ACC112 (cell line): ENCODE results near the gene NNT.
A peak's percentile ranks its signal among the peaks of the same experiment; 100 is the strongest.
"Not testable (repeated sequence)": the region's sequence is repeated elsewhere in the genome, so short reads cannot be mapped to it uniquely, and the experiment has no call there.

Experiments used
- H2AFZ ChIP-seq: fragments of 200-600 bp; sonication (generic); one replicate; pipeline ENCODE4 v1.6.0; 2017; ENCODE audit warnings: antibody characterized with exemption, low read length; ENCODE audit not compliant: unreplicated experiment
- H3K27ac ChIP-seq: fragments of 200-600 bp; sonication (generic); 2 replicates; pipeline ENCODE4 v1.5.1; 2014; ENCODE audit warnings: low read depth, mild to moderate bottlenecking, antibody characterized with exemption, low read length, moderate library complexity
- H3K27me3 ChIP-seq: fragments of 200-600 bp; sonication (generic); 2 replicates; pipeline ENCODE4 v1.6.1; 2014; ENCODE audit warnings: mild to moderate bottlenecking, antibody characterized with exemption, low read length, moderate library complexity, mixed read lengths; ENCODE audit not compliant: insufficient read depth
- H3K36me3 ChIP-seq: fragments of 200-600 bp; sonication (generic); 2 replicates; pipeline ENCODE4 v1.6.1; 2016; ENCODE audit warnings: mild to moderate bottlenecking, antibody characterized with exemption, low read length, moderate library complexity, mixed read lengths; ENCODE audit not compliant: insufficient read depth
- H3K4me1 ChIP-seq: fragments of 200-600 bp; sonication (generic); one replicate; pipeline ENCODE4 v1.6.1; 2016; ENCODE audit warnings: low read length, mixed read lengths; ENCODE audit not compliant: insufficient read depth, unreplicated experiment, control insufficient read depth
- H3K4me3 ChIP-seq: fragments of 200-600 bp; sonication (generic); 2 replicates; pipeline ENCODE4 v1.5.1; 2014; ENCODE audit warnings: mild to moderate bottlenecking, low read depth, low read length
- H3K79me2 ChIP-seq: fragments of 200-600 bp; sonication (generic); one replicate; pipeline ENCODE4 v1.6.0; 2016; ENCODE audit warnings: low read length; ENCODE audit not compliant: control insufficient read depth, unreplicated experiment, insufficient read depth

Gene NNT

DNA sequence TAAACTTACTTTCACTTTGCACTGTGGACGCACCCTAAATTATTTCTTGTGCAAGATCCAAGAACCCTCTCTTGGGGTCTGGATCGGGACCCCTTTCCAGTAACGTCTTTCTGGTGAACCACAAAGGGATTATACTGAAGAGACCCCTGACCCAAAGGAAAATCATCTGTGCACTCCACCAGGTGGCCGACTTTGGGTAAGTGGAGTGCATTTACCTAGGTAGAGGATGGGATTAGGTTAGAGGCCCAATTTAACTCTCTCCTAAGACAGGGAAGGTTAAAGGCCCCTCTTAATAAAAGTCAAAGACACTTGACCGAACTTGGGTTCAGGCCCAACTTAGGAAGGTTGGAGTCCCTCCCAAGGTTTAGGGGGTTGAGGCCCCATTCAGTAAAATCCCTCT, 37.9 kb upstream of the NNT start:
- Histone ChIP-seq H3K36me3 (no peaks in the 10 kb centered on the region), H3K4me3 (peak overlapping the region; percentile 55), H3K4me1 (peaks cover 26% of the 10 kb centered on the region), H3K27ac (no peak overlapping the region), H3K27me3 (no peaks in the 10 kb centered on the region), H2AFZ (peak overlapping the region; percentile 70), H3K79me2 (no peaks in the 10 kb centered on the region)

DNA sequence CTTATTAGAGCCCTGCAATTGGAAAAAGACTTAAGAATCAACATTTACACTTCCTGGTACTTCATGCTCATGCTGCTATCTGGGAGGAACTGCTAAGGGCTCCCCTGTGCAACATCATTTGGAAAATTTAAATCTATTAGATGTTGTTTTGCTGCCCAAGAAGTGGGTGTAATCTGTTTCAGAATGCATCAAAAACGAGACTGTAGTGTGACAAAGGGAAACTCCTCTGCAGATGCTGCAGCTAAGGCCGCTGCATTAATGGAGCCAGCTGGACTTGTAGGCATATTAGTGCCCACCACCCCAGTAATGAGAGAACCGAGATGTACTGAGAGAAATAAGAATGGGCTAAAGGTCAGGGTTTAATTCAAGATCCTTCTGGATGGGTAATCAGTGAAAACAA, 35.0 kb upstream of the NNT start:
- Histone ChIP-seq H3K36me3 (no peaks in the 10 kb centered on the region), H3K27ac (no peak overlapping the region), H3K4me1 (peaks cover 28% of the 10 kb centered on the region), H2AFZ (no peak overlapping the region), H3K27me3 (no peaks in the 10 kb centered on the region), H3K79me2 (no peaks in the 10 kb centered on the region), H3K4me3 (no peak overlapping the region)

DNA sequence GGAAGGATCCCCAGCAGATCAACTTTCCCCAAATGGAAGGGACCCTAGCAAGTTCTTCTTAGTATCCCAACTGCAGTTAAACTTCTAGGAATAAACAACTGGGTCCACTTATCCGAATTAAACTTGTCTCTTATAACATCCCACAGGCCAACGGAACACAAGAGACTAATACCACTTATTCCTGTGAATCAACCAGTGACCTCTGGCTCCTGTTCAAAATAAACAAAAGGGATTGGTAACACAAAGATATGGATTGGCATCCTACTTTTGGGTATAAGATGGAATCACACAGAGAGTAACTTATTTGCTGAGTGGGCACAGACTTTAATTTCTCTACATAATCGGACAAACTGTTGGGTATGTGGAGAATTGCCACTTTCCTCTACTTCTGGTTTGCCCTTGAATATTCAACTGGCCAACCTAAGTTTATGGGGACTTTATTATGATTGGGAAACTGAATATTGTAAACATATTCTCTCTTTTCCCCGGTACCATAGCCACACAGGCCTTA, 33.7 kb upstream of the NNT start:
- Histone ChIP-seq H3K36me3 (no peaks in the 10 kb centered on the region), H3K27me3 (no peaks in the 10 kb centered on the region), H3K4me1 (peaks cover 34% of the 10 kb centered on the region), H3K4me3 (no peak overlapping the region), H2AFZ (no peak overlapping the region), H3K79me2 (no peaks in the 10 kb centered on the region), H3K27ac (no peak overlapping the region)

DNA sequence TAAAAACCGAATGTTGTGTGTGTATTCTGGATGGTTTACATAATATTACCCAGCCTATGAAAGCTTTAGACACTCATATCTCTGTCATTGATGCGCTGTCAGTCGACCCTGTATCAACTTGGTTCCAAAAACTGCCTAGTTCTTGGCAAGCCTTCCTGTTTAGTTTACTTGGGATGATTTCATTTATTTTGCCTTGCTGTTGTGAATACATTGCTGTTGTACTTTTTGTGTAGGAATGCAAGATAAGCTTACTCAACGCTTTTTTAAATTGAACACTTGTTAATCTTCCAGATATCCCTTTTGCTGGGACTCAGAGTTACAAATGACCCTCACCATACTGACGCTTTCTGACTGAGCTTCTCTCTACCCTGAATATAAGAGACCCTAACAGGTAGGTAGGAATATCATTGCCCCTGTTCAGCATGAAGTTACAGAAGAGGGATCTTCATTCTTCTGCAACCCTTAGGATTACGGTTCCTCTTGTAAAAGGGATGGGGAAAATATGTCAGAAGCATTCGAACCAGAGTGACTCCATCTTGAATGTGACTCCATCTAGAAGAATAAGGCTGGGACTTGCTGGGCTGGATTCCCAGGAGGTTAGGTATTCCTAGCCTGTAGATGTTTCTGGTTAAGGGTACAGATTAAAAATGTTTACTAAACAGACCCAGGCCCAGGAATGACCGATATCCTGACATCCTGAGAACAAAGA, 32.4 kb upstream of the NNT start:
- Histone ChIP-seq H3K79me2 (no peaks in the 10 kb centered on the region), H3K27me3 (no peaks in the 10 kb centered on the region), H3K4me3 (peak overlapping the region; percentile 70), H3K27ac (no peak overlapping the region), H2AFZ (peak overlapping the region; percentile 57), H3K36me3 (no peaks in the 10 kb centered on the region), H3K4me1 (peaks cover 34% of the 10 kb centered on the region)

DNA sequence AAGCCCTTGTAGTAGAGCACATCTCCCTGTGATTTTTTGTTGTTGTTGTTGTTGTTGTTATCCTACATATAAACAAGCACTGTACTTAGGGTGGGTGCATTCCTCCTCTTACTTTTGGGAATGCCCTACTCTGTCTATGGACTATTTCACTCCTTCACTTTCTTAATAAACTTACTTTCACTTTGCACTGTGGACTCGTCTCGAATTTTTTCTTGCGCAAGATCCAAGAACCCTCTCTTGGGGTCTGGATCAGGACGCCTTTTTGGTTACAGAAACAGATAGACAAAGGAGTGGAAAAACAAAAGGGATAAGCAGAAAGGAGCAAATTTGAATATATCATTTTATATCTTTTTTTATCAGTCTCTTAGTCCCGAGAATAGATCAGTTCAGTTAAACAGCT, 31.7 kb upstream of the NNT start:
- Histone ChIP-seq H3K27ac (peak overlapping the region; percentile 4; the same call in 1 of the 2 replicates), H3K27me3 (no peaks in the 10 kb centered on the region), H3K4me1 (peaks cover 34% of the 10 kb centered on the region)

DNA sequence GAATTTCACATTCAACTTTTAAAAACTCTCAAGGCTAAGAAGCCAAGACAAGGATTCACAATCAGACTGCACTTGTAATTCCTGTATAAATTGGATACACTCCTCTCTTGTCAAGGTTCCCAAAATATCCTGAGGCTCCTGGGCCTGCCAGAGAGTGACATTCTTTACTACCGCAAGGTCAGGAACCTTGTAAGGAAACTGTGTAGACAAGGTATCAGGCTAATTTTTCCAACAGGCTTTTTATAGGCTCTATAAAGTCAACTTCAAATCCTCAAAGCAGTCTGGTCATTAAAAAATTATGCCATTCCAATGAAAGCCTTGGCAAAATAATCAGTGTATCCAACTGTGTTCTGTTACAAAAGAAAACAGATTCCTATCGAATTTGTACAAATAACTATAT, 30.6 kb upstream of the NNT start:
- no peaks in the 10 kb centered on the region for H3K36me3 ChIP-seq
- H3K4me3 ChIP-seq, result peak overlapping the region; percentile 36; the same call in 1 of the 2 replicates
- no peak overlapping the region for H2AFZ ChIP-seq
- no peaks in the 10 kb centered on the region for H3K79me2 ChIP-seq
- H3K4me1 ChIP-seq, result peaks cover 34% of the 10 kb centered on the region
- peak overlapping the region; percentile 30 for H3K27ac ChIP-seq
- H3K27me3 ChIP-seq, result no peaks in the 10 kb centered on the region

More for the DNA sequence above, 31.7 kb upstream of the NNT start:
- H2AFZ ChIP-seq, result peak overlapping the region; percentile 57
- peak overlapping the region; percentile 70 for H3K4me3 ChIP-seq
- no peaks in the 10 kb centered on the region for H3K79me2 ChIP-seq
- H3K36me3 ChIP-seq, result no peaks in the 10 kb centered on the region

DNA sequence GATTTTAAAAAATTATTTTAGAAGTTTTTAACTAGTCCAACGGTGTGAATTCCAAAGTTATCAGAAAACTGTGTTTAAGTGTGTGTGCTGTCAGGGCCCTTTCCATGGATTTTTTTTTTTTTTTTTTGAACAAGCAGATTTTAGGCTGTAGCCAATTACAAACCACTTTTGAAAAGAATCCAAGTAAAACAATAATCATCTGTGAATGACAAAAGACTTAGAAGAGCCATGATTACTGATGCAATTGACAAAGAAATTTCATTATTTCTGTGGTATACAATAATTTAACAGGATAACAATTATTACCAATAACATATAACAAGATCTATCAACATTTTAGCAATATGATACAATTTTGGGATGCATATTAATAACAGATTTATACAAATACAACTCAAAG, 29.9 kb upstream of the NNT start:
- Histone ChIP-seq H3K27ac (0 out of 2 replicates have a peak overlapping the region, but pooled peaks have one; percentile 3), H3K27me3 (no peaks in the 10 kb centered on the region), H3K4me1 (peaks cover 34% of the 10 kb centered on the region), H3K79me2 (no peaks in the 10 kb centered on the region), H3K36me3 (no peaks in the 10 kb centered on the region), H3K4me3 (no peak overlapping the region), H2AFZ (no peak overlapping the region)

DNA sequence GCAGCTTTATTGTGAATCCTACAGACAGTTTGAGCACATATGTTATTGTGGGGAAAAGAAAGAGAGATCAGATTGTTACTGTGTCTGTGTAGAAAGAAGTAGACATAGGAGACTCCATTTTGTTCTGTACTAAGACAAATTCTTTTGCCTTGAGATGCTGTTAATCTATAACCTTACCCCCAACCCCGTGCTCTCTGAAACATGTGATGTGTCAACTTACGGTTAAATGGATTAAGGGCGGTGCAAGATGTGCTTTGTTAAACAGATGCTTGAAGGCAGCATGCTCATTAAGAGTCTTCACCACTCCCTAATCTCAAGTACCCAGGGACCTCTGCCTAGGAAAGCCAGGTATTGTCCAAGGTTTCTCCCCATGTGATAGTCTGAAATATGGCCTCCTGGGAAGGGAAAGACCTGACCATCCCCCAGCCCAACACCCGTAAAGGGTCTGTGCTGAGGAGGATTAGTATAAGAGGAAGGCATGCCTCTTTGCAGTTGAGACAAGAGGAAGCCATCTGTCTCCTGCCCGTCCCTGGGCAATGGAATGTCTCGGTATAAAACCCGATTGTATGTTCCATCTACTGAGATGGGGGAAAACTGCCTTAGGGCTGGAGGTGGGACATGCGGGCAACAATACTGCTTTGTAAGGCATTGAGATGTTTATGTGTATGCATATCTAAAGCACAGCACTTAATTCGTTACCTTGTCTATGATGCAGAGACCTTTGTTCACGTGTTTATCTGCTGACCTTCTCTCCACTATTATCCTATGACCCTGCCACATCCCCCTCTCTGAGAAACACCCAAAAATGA, 22.4 kb upstream of the NNT start:
- H3K79me2 ChIP-seq, H2AFZ ChIP-seq, H3K27ac ChIP-seq, H3K27me3 ChIP-seq, H3K4me1 ChIP-seq, H3K36me3 ChIP-seq, H3K4me3 ChIP-seq: not testable (repeated sequence)

DNA sequence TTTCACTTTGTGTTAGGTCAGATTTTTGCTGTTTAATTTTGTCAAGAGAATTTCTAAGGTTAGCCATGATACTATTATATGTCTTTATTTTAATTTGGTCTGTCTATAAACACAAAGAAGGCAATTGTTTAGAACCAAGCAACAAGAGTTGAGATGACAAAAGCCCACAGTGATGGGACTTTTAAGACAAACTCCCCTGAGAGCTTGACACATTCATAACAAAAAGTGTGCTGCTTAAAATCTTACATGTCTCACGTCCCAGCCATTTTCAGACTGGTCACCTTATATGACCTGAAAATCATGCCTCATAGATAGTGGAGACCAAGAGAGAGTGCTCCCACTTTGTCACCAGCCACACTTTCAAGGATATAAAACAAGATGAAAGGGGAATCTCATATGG, 21.6 kb upstream of the NNT start:
- Histone ChIP-seq H2AFZ (no peak overlapping the region), H3K36me3 (no peaks in the 10 kb centered on the region), H3K4me3 (no peak overlapping the region), H3K27ac (no peak overlapping the region), H3K79me2 (no peaks in the 10 kb centered on the region), H3K4me1 (no peaks in the 10 kb centered on the region), H3K27me3 (no peaks in the 10 kb centered on the region)

DNA sequence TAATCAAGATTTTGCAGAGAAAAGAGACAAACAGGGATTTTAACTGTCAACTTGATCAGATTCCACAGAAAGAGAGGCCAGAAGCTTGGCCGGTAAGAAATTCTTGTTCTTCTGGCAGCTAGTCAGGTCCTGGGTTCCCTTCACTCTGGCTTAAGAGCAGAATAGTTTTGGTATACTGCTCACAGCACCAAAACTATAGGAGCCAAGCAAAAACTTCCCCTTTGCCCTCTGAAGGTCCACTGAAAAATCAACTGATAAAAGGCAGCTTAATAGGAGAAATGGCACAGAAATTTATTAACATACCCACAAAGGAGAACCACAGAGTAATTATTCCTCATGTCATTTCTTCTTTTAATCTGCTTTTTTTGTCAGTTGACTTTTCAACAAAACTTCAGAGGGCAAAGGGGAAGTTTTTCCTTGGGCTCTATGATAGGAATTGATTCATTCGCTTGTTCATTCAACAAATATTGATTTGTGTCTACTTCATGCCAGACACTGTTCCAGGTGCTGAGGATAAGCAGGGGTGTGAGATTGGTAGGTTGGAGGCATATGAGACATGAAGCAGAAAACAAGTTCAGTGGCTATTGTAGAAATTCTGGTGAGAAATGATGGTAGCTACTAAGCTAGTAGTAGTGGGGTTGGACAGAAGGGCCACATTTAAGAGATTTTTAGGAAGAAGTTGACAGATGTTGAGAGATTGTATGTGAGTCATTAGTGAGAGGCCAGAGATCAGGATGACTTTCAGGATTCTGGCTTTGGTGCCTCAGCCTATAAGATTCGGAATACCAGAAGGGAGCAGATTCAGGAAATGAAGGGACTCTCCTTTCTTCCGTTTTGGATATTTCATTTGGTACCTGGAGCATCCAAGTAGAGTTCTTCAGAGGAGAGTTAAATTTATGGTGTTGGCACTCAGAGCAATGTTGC, 20.6 kb upstream of the NNT start:
- H2AFZ ChIP-seq, result no peak overlapping the region
- no peak overlapping the region for H3K4me3 ChIP-seq
- no peak overlapping the region for H3K27ac ChIP-seq
- H3K27me3 ChIP-seq, result no peaks in the 10 kb centered on the region
- no peaks in the 10 kb centered on the region for H3K79me2 ChIP-seq
- H3K4me1 ChIP-seq, result no peaks in the 10 kb centered on the region
- no peaks in the 10 kb centered on the region for H3K36me3 ChIP-seq
